Vagina (tissue), 2 donors: ENCODE results near the gene CCDC40.

ENCODE experiments used
- POLR2A ChIP-seq, 2 donors: fragments of 450-650 bp; IDR thresholded peaks; one replicate each; pipeline ENCODE4 v1.6.1; 2017; ENCODE audit warnings: antibody characterized with exemption in 2 of 2, mild to moderate bottlenecking in 2 of 2, moderate library complexity in 2 of 2
- TF ChIP-seq, protein P1 (sequence below), 3 experiments: fragments of 450-650 bp in 2 of 3; fragments of 200-600 bp in 1 of 3; sonication (generic) in 1 of 3; IDR thresholded peaks; one replicate each; pipeline ENCODE4 v1.5.1; 2017 to 2019; ENCODE audit warnings: antibody characterized with exemption in 3 of 3, mild to moderate bottlenecking in 2 of 3, moderate library complexity in 2 of 3

DNA sequence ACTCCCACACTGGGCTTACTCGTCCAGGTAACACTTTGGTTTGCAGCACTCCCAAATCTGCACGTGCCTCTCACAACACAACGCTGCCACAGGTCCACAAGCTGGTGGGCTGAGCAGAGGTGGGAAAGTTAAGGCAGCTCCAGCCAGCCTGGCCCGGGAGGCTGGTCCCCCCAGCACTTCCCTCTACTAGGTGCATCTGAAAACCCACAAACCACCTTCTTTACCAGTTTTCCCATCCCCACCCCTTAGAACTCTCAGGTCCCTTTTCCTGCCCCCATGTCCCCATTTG, 63.5 kb downstream of the CCDC40 start:
- TF ChIP-seq, protein P1, sequence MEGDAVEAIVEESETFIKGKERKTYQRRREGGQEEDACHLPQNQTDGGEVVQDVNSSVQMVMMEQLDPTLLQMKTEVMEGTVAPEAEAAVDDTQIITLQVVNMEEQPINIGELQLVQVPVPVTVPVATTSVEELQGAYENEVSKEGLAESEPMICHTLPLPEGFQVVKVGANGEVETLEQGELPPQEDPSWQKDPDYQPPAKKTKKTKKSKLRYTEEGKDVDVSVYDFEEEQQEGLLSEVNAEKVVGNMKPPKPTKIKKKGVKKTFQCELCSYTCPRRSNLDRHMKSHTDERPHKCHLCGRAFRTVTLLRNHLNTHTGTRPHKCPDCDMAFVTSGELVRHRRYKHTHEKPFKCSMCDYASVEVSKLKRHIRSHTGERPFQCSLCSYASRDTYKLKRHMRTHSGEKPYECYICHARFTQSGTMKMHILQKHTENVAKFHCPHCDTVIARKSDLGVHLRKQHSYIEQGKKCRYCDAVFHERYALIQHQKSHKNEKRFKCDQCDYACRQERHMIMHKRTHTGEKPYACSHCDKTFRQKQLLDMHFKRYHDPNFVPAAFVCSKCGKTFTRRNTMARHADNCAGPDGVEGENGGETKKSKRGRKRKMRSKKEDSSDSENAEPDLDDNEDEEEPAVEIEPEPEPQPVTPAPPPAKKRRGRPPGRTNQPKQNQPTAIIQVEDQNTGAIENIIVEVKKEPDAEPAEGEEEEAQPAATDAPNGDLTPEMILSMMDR (IDR thresholded peaks at IDR 0.05) = no peak
- TF ChIP-seq POLR2A (IDR thresholded peaks at IDR 0.05) = no peak
